ENCODE data around the gene LAMA1. TPM values are rescaled to one million over a fixed set of nuclear protein-coding genes. Genes with fewer than 3 reads are reported as not detected.

The LAMA1 gene
- total and polyA plus RNA-seq, 2 donors (not counting 3 experiments of a cell fraction or from before 2014, with no cell fraction given): 0.04 TPM; not detected in 1

DNA sequence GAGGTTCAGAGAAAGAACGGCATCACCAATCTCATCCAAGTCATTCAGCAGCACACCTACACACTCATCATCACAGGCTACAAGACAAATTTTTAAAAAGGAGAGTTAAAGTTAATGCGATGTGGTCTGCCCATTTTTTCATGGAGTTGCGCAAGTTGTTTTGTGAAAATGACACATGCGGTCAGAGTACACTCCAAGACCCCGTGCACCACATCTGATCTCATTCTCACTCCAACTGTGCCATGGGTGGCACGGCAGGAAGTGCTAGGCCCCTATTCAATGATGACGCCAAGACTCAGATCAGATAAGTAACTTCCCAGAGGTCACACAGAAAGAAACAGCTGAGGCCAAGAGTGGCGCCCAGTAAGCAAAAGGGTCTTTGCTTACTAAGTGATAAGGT, 119.8 kb downstream of the LAMA1 start:
- Histone ChIP-seq H3K9me3 (replicated peaks; ENCODE audit: control insufficient read depth, insufficient read depth, low read length) (no peaks in the 10 kb centered on the region), H3K4me2 (ENCODE audit: insufficient read depth, low read length) (no peak overlapping the region), H4K20me1 (replicated peaks; ENCODE audit: control insufficient read depth, extremely low read depth, insufficient read depth, low read length) (no peaks in the 10 kb centered on the region), H3K27ac (ENCODE audit: insufficient read depth, low read depth, low read length) (no peak overlapping the region), H3K9ac (replicated peaks; ENCODE audit: extremely low read depth, insufficient read depth, low read length) (no peak overlapping the region), H3K4me1 (ENCODE audit: control insufficient read depth, extremely low read depth, insufficient read depth, low read length) (no peaks in the 10 kb centered on the region), H3K36me3 (ENCODE audit: control insufficient read depth in 2 of 2, extremely low read depth in 1 of 2, insufficient read depth in 2 of 2, low read length in 2 of 2) (no peaks in the 10 kb centered on the region), H3K79me2 (ENCODE audit: control insufficient read depth, insufficient read depth, low read length) (no peaks in the 10 kb centered on the region), H2AFZ (ENCODE audit: low read depth, low read length) (no peak overlapping the region), H3K4me3 (replicated peaks in 1 of 3; ENCODE audit: insufficient read depth in 1 of 3, low read depth in 1 of 3, low read length in 3 of 3) (no peak overlapping the region), H3K27me3 (ENCODE audit: control insufficient read depth in 2 of 2, insufficient read depth in 2 of 2, low read length in 2 of 2) (no peaks in the 10 kb centered on the region), H3K9me1 (replicated peaks; ENCODE audit: control insufficient read depth, extremely low read depth, insufficient read depth, low read length) (no peaks in the 10 kb centered on the region)
- BruUV-seq (replicated peaks): no TSS peak
- intact Hi-C loops (cut with micrococcal nuclease) (no loop called here), dilution Hi-C loops (cut with MboI; ENCODE audit: extremely low pct_ligation_motif_present, low sequenced_read_pairs) (no loop called here)
- CTCF ChIA-PET: no interaction called here
- DNase-seq (ENCODE audit: low read depth, low spot score) (no peak), FAIRE-seq (no peak)
- POLR2A ChIA-PET: no interaction called here
- no peak for TF ChIP-seq GATA2 (IDR thresholded peaks at IDR 0.05; ENCODE audit: insufficient read depth, insufficient read length, low read depth, low read length)
- no peak for TF ChIP-seq POLR2A (IDR thresholded peaks at IDR 0.05; ENCODE audit: low read depth, low read length)
- TF ChIP-seq, protein P1, sequence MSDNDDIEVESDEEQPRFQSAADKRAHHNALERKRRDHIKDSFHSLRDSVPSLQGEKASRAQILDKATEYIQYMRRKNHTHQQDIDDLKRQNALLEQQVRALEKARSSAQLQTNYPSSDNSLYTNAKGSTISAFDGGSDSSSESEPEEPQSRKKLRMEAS (IDR thresholded peaks at IDR 0.05; ENCODE audit: insufficient read depth, insufficient read length): no peak
- no peak for TF ChIP-seq EZH2 (IDR thresholded peaks at IDR 0.05; ENCODE audit: borderline replicate concordance, low read depth, low read length, severe bottlenecking)
- TF ChIP-seq JUN (IDR thresholded peaks at IDR 0.05; ENCODE audit: borderline replicate concordance, insufficient read depth, insufficient read length, low read depth): no peak
- no peak for TF ChIP-seq FOS (IDR thresholded peaks at IDR 0.05; ENCODE audit: borderline replicate concordance, insufficient read depth, low read length)
- TF ChIP-seq, protein P2, sequence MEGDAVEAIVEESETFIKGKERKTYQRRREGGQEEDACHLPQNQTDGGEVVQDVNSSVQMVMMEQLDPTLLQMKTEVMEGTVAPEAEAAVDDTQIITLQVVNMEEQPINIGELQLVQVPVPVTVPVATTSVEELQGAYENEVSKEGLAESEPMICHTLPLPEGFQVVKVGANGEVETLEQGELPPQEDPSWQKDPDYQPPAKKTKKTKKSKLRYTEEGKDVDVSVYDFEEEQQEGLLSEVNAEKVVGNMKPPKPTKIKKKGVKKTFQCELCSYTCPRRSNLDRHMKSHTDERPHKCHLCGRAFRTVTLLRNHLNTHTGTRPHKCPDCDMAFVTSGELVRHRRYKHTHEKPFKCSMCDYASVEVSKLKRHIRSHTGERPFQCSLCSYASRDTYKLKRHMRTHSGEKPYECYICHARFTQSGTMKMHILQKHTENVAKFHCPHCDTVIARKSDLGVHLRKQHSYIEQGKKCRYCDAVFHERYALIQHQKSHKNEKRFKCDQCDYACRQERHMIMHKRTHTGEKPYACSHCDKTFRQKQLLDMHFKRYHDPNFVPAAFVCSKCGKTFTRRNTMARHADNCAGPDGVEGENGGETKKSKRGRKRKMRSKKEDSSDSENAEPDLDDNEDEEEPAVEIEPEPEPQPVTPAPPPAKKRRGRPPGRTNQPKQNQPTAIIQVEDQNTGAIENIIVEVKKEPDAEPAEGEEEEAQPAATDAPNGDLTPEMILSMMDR (IDR thresholded peaks at IDR 0.05; ENCODE audit: extremely low read depth in 1 of 2, insufficient read depth in 1 of 2, low read depth in 1 of 2, low read length in 2 of 2): no peak
- no peak for TF ChIP-seq MYC (IDR thresholded peaks at IDR 0.05; ENCODE audit: low read depth, low read length)
- no peak for TF ChIP-seq POLR2AphosphoS5 (IDR thresholded peaks at IDR 0.05; ENCODE audit: insufficient read depth, low read depth, low read length)

All from endothelial cell of umbilical vein (primary cell).